Iris pigment epithelial cell (primary cell): Measurements from ENCODE around the gene RNF214.
"Not testable (repeated sequence)": the region's sequence is repeated elsewhere in the genome, so short reads cannot be mapped to it uniquely, and the experiment has no call there.

ENCODE experiments used
- DNase-seq: peaks from one replicate; pipeline ENCODE4 v3.0.0-alpha.2; 2011; ENCODE audit warnings: low read depth

RNF214 gene

GRCh38 chr11:117197516-117198456 is 34.7 kb upstream of the RNF214 start:
- DNase-seq: no peak

- DNase-seq: no peak
Measured at GRCh38 chr11:117198613-117199012, 33.9 kb upstream of the RNF214 start.

- DNase-seq: peak; percentile 94
Measured at GRCh38 chr11:117199053-117199915, 33.2 kb upstream of the RNF214 start, which contains the start of gene TAGLN. TSS of gene TAGLN (plus strand) at chr11:117199370. CDS start at chr11:117203014, 3,644 bp downstream.

- no peak for DNase-seq
Measured at GRCh38 chr11:117199916-117200812, 32.3 kb upstream of the RNF214 start.

- no peak for DNase-seq
Measured at GRCh38 chr11:117200813-117201657, 31.4 kb upstream of the RNF214 start.

- DNase-seq: no peak
Measured at GRCh38 chr11:117201658-117202305, 30.7 kb upstream of the RNF214 start.

- DNase-seq: no peak
Measured at GRCh38 chr11:117202386-117203068, 29.9 kb upstream of the RNF214 start.

GRCh38 chr11:117203069-117203407 is 29.4 kb upstream of the RNF214 start:
- no peak for DNase-seq

- DNase-seq: no peak
Measured at GRCh38 chr11:117204283-117205080, 28.0 kb upstream of the RNF214 start.

GRCh38 chr11:117205211-117205818 is 27.2 kb upstream of the RNF214 start:
- no peak for DNase-seq

GRCh38 chr11:117206111-117206510 is 26.4 kb upstream of the RNF214 start:
- not testable (repeated sequence) for DNase-seq

- DNase-seq: not testable (repeated sequence)
Measured at GRCh38 chr11:117206859-117207258, 25.6 kb upstream of the RNF214 start.

- DNase-seq: not testable (repeated sequence)
Measured at GRCh38 chr11:117207481-117207880, 25.0 kb upstream of the RNF214 start.

- DNase-seq: not testable (repeated sequence)
Measured at GRCh38 chr11:117208710-117209109, 23.8 kb upstream of the RNF214 start.

- peak; percentile 30 for DNase-seq
Measured at GRCh38 chr11:117209351-117210125, 22.9 kb upstream of the RNF214 start.

- DNase-seq: no peak
Measured at GRCh38 chr11:117210620-117211019, 21.9 kb upstream of the RNF214 start.

- DNase-seq: no peak
Measured at GRCh38 chr11:117212697-117213355, 19.6 kb upstream of the RNF214 start.
